Measurements from ENCODE around the gene RNF125. TPM values are rescaled to one million over a fixed set of nuclear protein-coding genes. Genes with fewer than 3 reads are reported as not detected.
"Not testable (repeated sequence)": the region's sequence is repeated elsewhere in the genome, so short reads cannot be mapped to it uniquely, and the experiment has no call there.

The RNF125 gene
- total and polyA plus RNA-seq, 4 donors = 0.05 to 6.7 (median 3.6) TPM

DNA sequence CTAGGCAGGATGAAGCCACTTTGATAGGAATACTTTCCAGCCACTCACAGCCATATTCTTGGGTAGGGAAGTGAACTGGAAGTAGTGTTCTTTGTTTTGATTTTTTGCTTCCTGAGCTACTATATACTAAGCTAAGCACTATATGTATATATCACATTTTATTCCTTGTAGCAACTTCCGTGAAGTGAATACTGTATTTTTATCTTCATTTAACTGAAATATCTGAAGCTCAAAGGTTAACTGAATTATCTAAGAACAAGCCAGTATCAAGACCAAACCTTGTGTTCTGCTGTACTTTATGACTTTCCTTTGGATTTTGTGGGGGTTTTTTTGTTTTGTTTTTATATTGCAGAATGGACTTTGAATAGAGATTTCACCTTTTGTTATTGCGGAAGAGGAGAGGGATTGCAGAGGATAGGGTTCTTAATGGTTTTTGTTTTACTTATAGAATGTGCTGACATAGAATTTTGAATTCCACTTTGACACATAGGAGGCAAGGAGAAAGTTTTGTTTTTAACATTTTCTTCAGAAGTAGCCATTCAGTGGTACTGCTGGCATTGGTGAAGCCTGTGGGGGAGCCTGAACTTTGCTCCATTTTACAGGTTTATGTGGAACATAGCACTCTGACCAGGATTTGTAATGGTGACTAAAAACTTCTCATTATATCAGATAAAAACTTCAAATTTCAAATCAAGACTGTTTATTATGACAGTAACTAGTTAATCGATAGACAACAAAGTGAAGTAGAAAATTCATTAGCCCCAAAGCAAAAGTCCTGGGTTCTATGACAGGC, 48.9 kb downstream of the RNF125 start:
- no peaks in the 10 kb centered on the region for H3K4me1 ChIP-seq (ENCODE audit: control insufficient read depth in 1 of 2, insufficient read depth in 2 of 2, low read length in 2 of 2)
- intact Hi-C loops (cut with DNase I) = no loop called here
- ATAC-seq (ENCODE audit: low FRiP score) (no peak), DNase-seq (no peak)
- no peak overlapping the region for H3K4me3 ChIP-seq (ENCODE audit: low read length in 2 of 2)
- H3K9me3 ChIP-seq (ENCODE audit: control insufficient read depth, low read length) = no peaks in the 10 kb centered on the region
- no peak overlapping the region for H3K27ac ChIP-seq (ENCODE audit: low read depth in 1 of 2, low read length in 2 of 2)
- no peaks in the 10 kb centered on the region for H3K36me3 ChIP-seq (ENCODE audit: control insufficient read depth in 1 of 2, insufficient read depth in 2 of 2, low read length in 1 of 2)
- no peaks in the 10 kb centered on the region for H3K27me3 ChIP-seq (ENCODE audit: control insufficient read depth in 1 of 2, insufficient read depth in 2 of 2, low read length in 1 of 2)
- WGBS, 2 donors = 93 to 94% methylated on average over 3 of the region's 3 CpGs

- intact Hi-C loops (cut with DNase I) = no loop called here
- no peaks in the 10 kb centered on the region for H3K4me1 ChIP-seq (ENCODE audit: control insufficient read depth in 1 of 2, insufficient read depth in 2 of 2, low read length in 2 of 2)
- ATAC-seq (ENCODE audit: low FRiP score) (no peak), DNase-seq (no peak)
- H3K36me3 ChIP-seq (ENCODE audit: control insufficient read depth in 1 of 2, insufficient read depth in 2 of 2, low read length in 1 of 2) = no peaks in the 10 kb centered on the region
- H3K4me3 ChIP-seq (ENCODE audit: low read length in 2 of 2) = no peak overlapping the region
- no peaks in the 10 kb centered on the region for H3K27me3 ChIP-seq (ENCODE audit: control insufficient read depth in 1 of 2, insufficient read depth in 2 of 2, low read length in 1 of 2)
- no peak overlapping the region for H3K27ac ChIP-seq (ENCODE audit: low read depth in 1 of 2, low read length in 2 of 2)
- 48 to 53% methylated on average over 4 of the region's 4 CpGs for WGBS, 2 donors
- no peaks in the 10 kb centered on the region for H3K9me3 ChIP-seq (ENCODE audit: control insufficient read depth, low read length)
Observed at GRCh38 chr18:32072321-32072720, 53.7 kb downstream of the RNF125 start.

- Histone ChIP-seq H3K4me1 (ENCODE audit: control insufficient read depth in 1 of 2, insufficient read depth in 2 of 2, low read length in 2 of 2) (no peaks in the 10 kb centered on the region), H3K4me3 (ENCODE audit: low read length in 2 of 2) (no peak overlapping the region), H3K27ac (ENCODE audit: low read depth in 1 of 2, low read length in 2 of 2) (no peak overlapping the region), H3K9me3 (ENCODE audit: control insufficient read depth, low read length) (no peaks in the 10 kb centered on the region), H3K36me3 (ENCODE audit: control insufficient read depth in 1 of 2, insufficient read depth in 2 of 2, low read length in 1 of 2) (no peaks in the 10 kb centered on the region), H3K27me3 (ENCODE audit: control insufficient read depth in 1 of 2, insufficient read depth in 2 of 2, low read length in 1 of 2) (no peaks in the 10 kb centered on the region)
- WGBS, 2 donors = 96 to 100% methylated on average over 1 of the region's 1 CpG
- ATAC-seq (ENCODE audit: low FRiP score) = no peak
- intact Hi-C loops (cut with DNase I) = no loop called here
- DNase-seq = no peak
Observed at GRCh38 chr18:32074206-32074605, 55.6 kb downstream of the RNF125 start.

DNA sequence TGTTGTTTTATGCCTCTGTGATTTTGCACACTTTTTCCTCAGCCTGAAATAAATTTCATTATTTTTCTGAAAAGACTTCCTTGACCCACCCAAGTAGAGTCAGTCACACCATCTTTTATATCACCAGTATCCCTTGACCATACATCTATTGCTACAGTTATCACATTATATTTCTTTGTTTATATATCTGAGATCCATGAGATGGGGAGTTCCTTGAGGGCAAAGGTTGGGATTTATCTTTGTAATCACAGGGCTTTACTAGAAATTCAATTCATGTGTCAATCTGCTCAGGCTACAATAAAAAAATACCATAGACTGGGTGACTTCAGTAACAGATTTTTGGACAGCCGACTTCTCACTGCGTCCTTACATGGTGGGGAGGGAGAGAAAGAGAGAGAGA, 60.2 kb downstream of the RNF125 start:
- DNase-seq (no peak), ATAC-seq (ENCODE audit: low FRiP score) (no peak)
- intact Hi-C loops (cut with DNase I) = no loop called here
- Histone ChIP-seq H3K27ac (ENCODE audit: low read depth in 1 of 2, low read length in 2 of 2) (no peak overlapping the region), H3K4me3 (ENCODE audit: low read length in 2 of 2) (no peak overlapping the region), H3K36me3 (ENCODE audit: control insufficient read depth in 1 of 2, insufficient read depth in 2 of 2, low read length in 1 of 2) (no peaks in the 10 kb centered on the region), H3K4me1 (ENCODE audit: control insufficient read depth in 1 of 2, insufficient read depth in 2 of 2, low read length in 2 of 2) (no peaks in the 10 kb centered on the region), H3K27me3 (ENCODE audit: control insufficient read depth in 1 of 2, insufficient read depth in 2 of 2, low read length in 1 of 2) (no peaks in the 10 kb centered on the region), H3K9me3 (ENCODE audit: control insufficient read depth, low read length) (no peaks in the 10 kb centered on the region)
- WGBS, 2 donors = 91 to 95% methylated on average over 2 of the region's 2 CpGs

DNA sequence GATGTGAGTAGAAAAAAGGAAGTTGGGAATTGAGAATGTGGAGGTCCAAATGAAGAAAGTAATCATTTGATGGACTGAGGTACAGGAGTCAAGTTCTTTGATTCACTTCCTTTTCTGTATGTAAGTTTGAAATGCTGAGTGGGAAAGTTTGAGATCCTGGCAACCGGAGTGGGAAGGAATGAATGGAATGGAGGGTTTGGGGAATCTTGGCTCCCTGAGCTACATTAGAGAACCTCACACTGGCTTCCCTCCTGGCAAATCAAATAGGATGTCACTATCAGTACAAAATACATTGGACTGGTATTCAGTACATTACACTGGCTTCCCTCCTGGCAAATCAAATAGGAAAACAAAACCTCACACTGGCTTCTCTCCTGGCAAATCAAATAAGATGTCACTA, 63.3 kb downstream of the RNF125 start:
- WGBS, 2 donors = 15 to 17% methylated on average over 1 of the region's 1 CpG
- Histone ChIP-seq H3K4me3 (ENCODE audit: low read length in 2 of 2) (no peak overlapping the region), H3K9me3 (ENCODE audit: control insufficient read depth, low read length) (no peaks in the 10 kb centered on the region), H3K27me3 (ENCODE audit: control insufficient read depth in 1 of 2, insufficient read depth in 2 of 2, low read length in 1 of 2) (no peaks in the 10 kb centered on the region), H3K36me3 (ENCODE audit: control insufficient read depth in 1 of 2, insufficient read depth in 2 of 2, low read length in 1 of 2) (no peaks in the 10 kb centered on the region), H3K4me1 (ENCODE audit: control insufficient read depth in 1 of 2, insufficient read depth in 2 of 2, low read length in 2 of 2) (no peaks in the 10 kb centered on the region), H3K27ac (ENCODE audit: low read depth in 1 of 2, low read length in 2 of 2) (no peak overlapping the region)
- ATAC-seq (ENCODE audit: low FRiP score) (no peak), DNase-seq (no peak)
- intact Hi-C loops (cut with DNase I) = no loop called here

- no peaks in the 10 kb centered on the region for H3K27me3 ChIP-seq (ENCODE audit: control insufficient read depth in 1 of 2, insufficient read depth in 2 of 2, low read length in 1 of 2)
- no peaks in the 10 kb centered on the region for H3K4me1 ChIP-seq (ENCODE audit: control insufficient read depth in 1 of 2, insufficient read depth in 2 of 2, low read length in 2 of 2)
- ATAC-seq (ENCODE audit: low FRiP score) (no peak), DNase-seq (no peak)
- H3K4me3 ChIP-seq (ENCODE audit: low read length in 2 of 2) = no peak overlapping the region
- no peaks in the 10 kb centered on the region for H3K9me3 ChIP-seq (ENCODE audit: control insufficient read depth, low read length)
- 94 to 97% methylated on average over 8 of the region's 8 CpGs for WGBS, 2 donors
- no peak overlapping the region for H3K27ac ChIP-seq (ENCODE audit: low read depth in 1 of 2, low read length in 2 of 2)
- intact Hi-C loops (cut with DNase I) = no loop called here
- H3K36me3 ChIP-seq (ENCODE audit: control insufficient read depth in 1 of 2, insufficient read depth in 2 of 2, low read length in 1 of 2) = no peaks in the 10 kb centered on the region
Observed at GRCh38 chr18:32083781-32084180, 65.2 kb downstream of the RNF125 start.

DNA sequence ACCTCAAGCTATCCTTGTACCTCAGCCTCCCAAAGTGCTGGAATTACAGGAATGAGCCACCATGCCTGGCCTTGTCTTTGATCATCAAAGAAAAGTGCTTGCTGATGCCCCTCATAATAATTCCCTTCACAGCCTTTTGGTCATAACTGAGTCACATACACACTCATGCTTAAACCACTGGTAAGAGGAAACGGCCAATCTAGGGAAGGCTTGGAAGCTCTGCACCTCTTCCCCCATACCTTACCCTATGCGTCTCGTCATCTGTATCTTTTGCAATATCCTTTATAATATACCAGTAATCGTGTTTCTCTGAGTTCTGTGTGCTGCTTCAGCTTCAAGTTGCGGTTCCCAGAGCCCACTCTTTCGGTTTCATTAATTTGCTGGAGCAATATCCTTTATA, 68.3 kb downstream of the RNF125 start:
- H3K36me3 ChIP-seq (ENCODE audit: control insufficient read depth in 1 of 2, insufficient read depth in 2 of 2, low read length in 1 of 2) = no peaks in the 10 kb centered on the region
- DNase-seq = no peak
- WGBS, 2 donors = 85 to 86% methylated on average over 6 of the region's 6 CpGs
- no peaks in the 10 kb centered on the region for H3K4me1 ChIP-seq (ENCODE audit: control insufficient read depth in 1 of 2, insufficient read depth in 2 of 2, low read length in 2 of 2)
- no peaks in the 10 kb centered on the region for H3K27me3 ChIP-seq (ENCODE audit: control insufficient read depth in 1 of 2, insufficient read depth in 2 of 2, low read length in 1 of 2)
- H3K9me3 ChIP-seq (ENCODE audit: control insufficient read depth, low read length) = no peaks in the 10 kb centered on the region
- no peak for ATAC-seq (ENCODE audit: low FRiP score)
- no peak overlapping the region for H3K27ac ChIP-seq (ENCODE audit: low read depth in 1 of 2, low read length in 2 of 2)
- intact Hi-C loops (cut with DNase I) = no loop called here
- no peak overlapping the region for H3K4me3 ChIP-seq (ENCODE audit: low read length in 2 of 2)

- not testable (repeated sequence) for DNase-seq; H3K27ac ChIP-seq (ENCODE audit: low read depth in 1 of 2, low read length in 2 of 2); H3K4me3 ChIP-seq (ENCODE audit: low read length in 2 of 2); H3K4me1 ChIP-seq (ENCODE audit: control insufficient read depth in 1 of 2, insufficient read depth in 2 of 2, low read length in 2 of 2); ATAC-seq (ENCODE audit: low FRiP score); H3K9me3 ChIP-seq (ENCODE audit: control insufficient read depth, low read length); H3K36me3 ChIP-seq (ENCODE audit: control insufficient read depth in 1 of 2, insufficient read depth in 2 of 2, low read length in 1 of 2); H3K27me3 ChIP-seq (ENCODE audit: control insufficient read depth in 1 of 2, insufficient read depth in 2 of 2, low read length in 1 of 2)
- intact Hi-C loops (cut with DNase I) = loop anchor here (5.0 to 10.0 kb wide), 4 partner anchors 146 to 384 kb away; partner anchors contain the start of genes GAREM1 (in 2 of the 2) and TRAPPC8 (in 1 of the 2)
- WGBS, 2 donors = 96% methylated on average over 16 of the region's 16 CpGs
Observed at GRCh38 chr18:32090831-32091230, 72.2 kb downstream of the RNF125 start.

GRCh38 chr18:32091325-32091723, 72.7 kb downstream of the RNF125 start:
- Histone ChIP-seq H3K27me3 (ENCODE audit: control insufficient read depth in 1 of 2, insufficient read depth in 2 of 2, low read length in 1 of 2) (no peaks in the 10 kb centered on the region), H3K4me1 (ENCODE audit: control insufficient read depth in 1 of 2, insufficient read depth in 2 of 2, low read length in 2 of 2) (no peaks in the 10 kb centered on the region), H3K9me3 (ENCODE audit: control insufficient read depth, low read length) (no peaks in the 10 kb centered on the region), H3K36me3 (ENCODE audit: control insufficient read depth in 1 of 2, insufficient read depth in 2 of 2, low read length in 1 of 2) (no peaks in the 10 kb centered on the region), H3K27ac (ENCODE audit: low read depth in 1 of 2, low read length in 2 of 2) (peak overlapping the region; percentile 84 to 97), H3K4me3 (ENCODE audit: low read length in 2 of 2) (peak overlapping the region; percentile 62 to 85)
- intact Hi-C loops (cut with DNase I) = loop anchor here (5.0 to 10.0 kb wide), 4 partner anchors 147 to 383 kb away; partner anchors contain the start of genes GAREM1 (in 2 of the 2) and TRAPPC8 (in 1 of the 2)
- DNase-seq = no peak
- 43 to 44% methylated on average over 7 of the region's 7 CpGs for WGBS, 2 donors
- no peak for ATAC-seq (ENCODE audit: low FRiP score)
